GM15510 (cell line): Measurements from ENCODE around the gene CASR.

Source experiments
- POLR2A ChIP-seq: IDR thresholded peaks from 3 replicates; pipeline ENCODE4 v1.6.1; 2011; ENCODE audit warnings: borderline replicate concordance; ENCODE audit not compliant: insufficient read length; ENCODE audit errors: extremely low read depth

CASR gene

DNA sequence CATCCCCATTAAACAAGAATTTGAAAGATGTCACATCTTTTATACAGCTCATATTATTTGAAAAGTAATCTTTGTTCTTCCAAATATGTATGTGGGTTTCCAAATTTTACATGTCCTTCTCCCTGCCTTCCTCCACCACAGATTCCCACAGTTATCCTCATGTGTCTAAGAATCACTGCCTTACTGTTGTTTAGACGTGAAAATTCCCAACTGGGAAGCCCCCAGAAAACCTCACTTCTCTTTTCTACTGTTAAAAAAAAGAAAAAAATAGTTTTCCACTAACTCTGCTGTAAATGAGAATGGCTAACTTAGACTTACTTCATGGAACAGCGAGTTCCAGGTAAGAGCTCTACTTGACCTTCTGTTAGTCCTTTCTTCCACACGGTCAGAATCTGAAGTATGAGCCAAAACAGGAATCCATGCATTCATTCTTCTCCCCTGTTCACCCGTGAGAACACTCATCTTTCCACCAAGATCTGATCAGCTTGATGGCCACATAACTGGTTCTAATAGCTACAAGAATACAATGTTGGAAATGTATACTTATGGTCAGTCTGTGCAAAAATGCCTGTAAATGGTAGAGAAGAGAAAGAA, 123.7 kb downstream of the CASR start:
- TF ChIP-seq POLR2A = no peak

DNA sequence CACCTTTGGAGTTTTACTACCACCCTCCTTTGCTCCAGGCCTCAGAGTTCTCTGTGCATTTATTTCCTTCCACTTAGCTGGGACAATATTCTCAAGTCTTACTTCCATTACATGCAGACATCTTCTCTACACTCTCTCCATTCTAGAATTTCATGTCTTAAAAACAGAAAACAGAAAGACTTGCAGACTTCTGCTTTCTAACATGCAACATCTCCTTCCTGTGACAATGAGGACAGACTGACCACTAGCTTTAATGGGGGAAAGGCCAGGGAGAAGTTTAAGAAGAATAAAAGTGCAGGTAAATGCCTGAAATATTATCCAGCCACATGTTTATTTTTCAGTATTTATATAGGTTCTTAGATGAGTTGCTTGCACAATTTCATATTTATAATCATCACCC, 124.5 kb downstream of the CASR start:
- TF ChIP-seq POLR2A = no peak

DNA sequence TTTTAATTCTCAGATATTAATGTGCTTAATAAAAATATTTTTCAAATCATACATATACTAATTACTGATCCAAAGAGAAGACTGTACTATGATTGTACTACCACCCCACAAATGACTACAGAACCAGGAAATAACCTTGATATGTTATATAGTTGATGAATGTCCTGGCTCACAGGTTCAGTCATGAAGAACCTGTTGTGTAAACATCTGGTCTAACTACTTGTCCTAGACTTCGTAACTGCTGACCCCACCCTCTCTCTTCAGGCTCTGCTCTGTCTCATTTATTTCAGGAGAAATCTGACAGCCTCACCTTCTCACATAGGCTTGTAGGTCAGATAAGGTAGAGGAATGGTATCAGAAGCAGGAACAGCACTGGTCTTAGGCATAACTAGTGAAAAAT, 126.9 kb downstream of the CASR start:
- no peak for TF ChIP-seq POLR2A

DNA sequence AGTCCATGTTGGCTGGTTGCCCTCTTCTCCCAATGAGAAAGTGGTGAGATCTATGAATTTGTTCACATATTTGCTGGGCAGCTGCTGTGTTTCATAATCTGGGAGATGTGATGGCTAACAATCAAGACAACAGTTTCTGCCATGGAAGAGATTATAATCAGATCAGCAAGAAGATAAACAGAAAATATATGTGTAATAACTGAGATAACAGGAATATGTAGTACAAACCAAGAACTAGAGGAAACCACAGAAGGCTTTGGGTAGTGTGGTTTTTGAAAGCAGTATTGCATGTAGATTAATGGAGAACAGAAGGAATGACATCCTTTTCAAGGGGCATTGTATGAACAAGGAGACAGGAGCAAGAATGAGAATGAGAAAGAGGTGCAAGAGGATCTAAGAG, 129.4 kb downstream of the CASR start:
- TF ChIP-seq POLR2A = no peak

DNA sequence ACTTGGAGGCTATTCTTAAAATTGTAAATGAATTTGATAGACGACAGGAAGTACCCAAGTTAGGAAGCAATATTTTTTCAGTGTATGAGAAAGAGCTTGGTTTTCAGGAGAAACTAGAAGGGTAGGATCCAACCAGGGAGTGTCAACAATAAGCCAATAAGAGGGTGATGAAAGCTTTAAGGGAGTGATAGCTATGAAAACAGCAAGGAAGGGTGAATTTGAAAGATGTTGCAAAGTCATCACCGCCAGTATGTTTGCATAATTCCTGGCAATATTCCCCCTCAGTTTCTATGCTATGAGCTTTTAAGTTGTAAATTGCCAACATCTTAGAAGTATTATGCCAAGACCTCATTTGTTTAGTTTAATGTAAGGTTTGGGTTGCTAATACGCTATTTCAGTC, 129.8 kb downstream of the CASR start:
- no peak for TF ChIP-seq POLR2A

DNA sequence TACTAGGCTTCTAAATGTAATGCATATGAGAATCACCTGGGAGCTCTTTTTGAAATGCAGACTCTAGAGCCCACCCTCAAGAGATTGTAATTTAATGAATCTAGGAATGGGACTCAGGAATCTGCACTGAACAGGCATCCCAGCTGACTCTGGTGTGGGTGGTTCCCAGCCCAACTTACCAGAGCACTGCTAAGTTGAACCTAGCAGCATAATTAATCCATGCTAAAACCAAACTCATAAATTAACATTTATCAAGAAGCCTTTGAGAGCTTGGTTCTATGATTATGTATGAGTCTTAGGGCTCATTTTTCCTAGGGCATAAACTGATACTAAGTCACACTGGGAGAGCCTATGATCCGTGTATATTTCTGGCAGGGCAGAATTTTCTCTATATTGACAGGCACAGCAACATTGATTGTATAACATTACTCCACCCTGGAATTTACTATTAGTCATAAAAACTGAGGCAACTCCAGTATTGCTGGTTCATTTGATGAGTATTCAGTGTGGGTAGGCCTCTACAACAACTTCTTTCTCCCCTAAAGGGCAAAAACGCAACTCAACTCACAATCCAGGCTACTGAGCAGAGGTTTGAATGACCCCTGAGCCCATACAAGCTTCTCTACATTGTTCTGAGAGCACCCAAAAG, 130.9 kb downstream of the CASR start:
- no peak for TF ChIP-seq POLR2A

DNA sequence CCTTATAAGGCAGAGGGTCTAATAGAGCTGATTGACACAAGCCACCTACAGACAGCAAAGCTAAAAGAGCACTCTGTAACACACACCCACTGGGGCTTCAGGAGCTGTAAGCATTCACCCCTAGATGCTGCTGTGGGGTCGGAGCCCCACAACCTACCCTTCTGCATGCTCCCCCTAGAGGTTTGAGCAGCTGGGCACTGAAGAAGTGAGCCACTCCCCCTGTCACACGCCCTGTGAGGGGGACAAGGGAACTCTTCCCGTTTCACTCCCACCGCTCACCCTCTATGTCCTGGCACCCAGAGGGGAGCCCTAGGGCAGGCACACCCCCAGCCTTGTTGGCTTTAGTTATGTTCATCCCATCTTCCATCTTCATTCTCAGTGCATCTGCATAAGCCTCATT, 132.2 kb downstream of the CASR start:
- TF ChIP-seq POLR2A = no peak

DNA sequence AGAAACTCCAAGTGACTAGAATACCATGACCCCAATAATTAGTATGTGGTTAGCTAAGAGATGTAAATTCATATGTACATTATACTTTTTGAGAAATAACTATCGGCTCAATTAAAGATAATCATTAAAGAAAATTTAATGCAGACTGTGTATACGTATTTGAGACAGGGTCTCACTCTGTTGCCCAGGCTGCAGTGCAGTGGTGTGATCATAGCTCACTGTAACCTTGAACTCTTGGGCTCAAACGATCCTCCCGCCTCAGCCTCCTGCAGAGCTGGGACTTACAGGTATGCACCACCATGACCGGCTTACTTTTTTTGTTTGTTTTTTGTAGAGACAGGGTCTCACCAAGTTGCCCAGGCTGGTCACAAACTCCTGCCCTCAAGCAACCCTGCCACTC, 132.9 kb downstream of the CASR start:
- TF ChIP-seq POLR2A = no peak

DNA sequence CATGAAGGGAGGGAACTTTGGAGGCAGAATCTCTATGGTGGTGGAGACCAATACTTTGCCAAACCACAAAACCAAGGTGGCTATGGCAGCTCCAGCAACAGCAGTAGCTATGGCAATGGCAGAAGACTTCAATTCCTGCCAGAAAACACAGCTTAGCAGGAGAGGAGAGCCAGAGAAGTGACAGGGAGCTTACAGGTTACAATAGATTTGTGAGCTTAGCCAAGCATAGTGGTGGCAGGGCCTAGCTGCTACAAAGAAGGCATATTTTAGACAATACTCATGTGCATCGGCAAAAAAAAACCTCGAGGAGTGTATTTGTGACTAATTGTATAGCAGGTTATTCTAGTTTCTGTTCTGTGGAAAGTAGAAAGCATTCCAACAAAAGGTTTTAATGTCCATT, 135.2 kb downstream of the CASR start:
- no peak for TF ChIP-seq POLR2A

DNA sequence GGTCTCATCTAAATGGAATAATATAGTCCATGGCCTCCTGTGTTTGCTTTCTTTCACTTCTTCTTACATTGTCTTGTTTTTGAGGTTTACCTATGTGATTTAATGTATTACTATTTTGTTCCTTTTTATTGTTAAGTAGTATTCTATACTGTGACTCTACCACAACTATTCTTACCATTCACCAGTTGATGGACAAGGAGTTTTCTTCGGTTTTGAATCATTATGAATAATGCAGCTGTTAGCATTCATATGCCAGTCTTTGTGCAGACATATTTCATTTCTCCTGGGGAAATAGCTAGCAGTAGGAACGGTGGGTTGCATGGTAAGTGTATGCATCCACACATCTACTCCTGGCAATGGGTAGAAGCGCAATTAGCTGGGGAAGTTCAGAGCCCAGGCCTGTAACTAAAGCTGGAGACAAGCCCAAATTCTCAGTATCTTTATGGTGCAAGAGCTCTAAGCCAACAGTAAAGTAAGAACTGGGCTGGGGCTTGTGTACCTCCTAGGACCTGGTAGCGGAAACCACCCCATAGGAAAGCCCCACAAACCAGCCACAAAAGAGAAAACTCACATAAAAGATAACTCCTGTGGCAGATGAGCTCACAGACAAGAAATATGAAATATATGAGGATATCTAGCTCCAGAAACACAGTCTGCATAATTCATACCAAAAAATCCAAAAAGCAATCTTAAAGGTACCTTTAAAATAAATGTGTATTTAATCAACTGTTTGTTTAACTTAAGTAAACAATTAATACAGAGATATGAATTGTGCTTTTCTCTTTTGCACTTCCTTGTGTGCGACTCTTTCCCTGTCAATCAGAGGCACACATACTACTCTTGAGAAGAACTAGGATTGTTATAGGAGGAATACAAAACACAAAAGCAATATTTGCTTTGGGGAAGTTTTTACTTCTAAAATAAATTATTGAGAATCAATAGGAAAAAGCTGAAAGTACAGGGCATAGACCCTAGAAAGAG, 138.9 kb downstream of the CASR start:
- TF ChIP-seq POLR2A = no peak

DNA sequence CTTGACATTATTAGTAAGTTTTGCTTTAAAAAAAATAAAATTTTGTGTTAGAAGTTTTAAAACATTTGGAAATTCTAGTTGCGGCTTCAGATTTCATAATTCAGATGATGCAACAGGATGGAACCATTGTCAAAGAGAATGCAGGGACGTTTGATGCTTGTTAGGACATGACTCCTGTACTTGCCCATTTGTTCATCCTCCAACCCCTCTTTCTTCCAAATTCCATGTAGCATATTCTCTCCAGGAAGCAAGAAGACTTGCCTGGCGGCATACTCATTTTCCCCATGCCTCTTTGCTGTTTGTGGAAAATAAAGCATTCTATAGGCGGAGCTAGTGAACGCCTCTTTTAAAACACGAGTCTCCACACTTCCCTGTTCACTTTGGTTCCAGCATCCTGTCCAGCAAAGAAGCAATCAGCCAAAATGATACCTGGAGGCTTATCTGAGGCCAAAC, 141.4 kb downstream of the CASR start, which contains the start of gene CSTA:
Gene CSTA, plus strand, starts transcription at position 378 of the 453 bp plus-strand sequence. Its CDS starts 45 bp downstream, at position 423.
- no peak for TF ChIP-seq POLR2A

DNA sequence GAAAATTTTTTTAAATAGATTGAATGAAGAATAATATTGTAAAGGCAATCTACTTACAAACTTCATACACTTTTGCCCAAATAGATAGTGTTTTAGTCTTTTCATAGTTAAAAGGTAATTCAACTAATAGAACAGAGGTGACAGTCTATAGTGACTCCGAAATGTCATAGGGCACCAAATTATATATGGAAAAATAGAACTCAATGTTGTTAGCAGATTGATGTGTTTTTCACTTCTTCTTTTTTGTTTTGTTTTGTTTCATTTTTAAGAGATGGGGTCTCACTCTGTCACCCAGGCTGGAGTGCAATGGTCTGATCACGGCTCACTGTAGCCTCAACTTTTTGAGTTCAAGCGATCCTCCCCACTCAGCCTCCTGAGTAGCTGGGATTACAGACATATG, 142.3 kb downstream of the CASR start:
- no peak for TF ChIP-seq POLR2A

DNA sequence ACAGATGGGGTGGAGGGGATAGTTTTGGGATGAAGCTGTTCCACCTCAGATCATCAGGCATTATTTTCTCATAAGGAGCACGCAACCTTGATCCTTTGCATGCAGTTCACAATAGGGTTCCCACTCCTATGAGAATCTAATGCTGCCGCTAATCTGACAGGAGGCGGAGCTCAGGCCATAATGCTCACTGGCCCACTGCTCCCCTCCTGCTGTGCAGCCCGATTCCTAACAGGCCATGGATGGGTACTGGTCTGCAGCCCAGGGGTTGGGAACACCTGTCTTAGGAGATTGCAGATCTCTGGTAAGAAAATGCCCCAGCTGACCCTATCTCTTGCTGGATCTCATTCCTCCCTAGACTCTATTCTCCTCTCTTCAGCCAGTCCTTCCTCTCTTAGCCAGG, 148.4 kb downstream of the CASR start:
- TF ChIP-seq POLR2A = no peak

DNA sequence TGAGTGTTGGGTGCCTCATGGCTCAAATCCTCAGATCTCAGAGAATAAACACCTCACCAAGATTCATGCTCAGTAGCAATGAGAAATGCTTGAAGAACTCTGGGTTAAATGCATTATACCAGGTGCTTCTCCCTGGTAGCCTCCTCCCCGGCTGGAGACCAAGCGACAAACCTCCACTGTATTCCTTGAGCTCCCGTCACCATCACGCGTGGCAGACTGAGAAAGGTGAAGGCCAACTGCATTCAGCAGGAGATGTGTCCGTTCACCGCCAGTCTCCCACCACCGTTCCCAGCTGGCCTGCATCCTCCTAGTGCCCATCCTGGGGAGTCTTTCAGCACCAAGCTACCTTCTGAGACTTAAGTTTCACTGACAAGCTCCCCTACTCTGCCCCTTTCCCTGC, 149.1 kb downstream of the CASR start:
- TF ChIP-seq POLR2A = no peak
